Measurements from ENCODE around the gene HES3. TPM values are rescaled to one million over a fixed set of nuclear protein-coding genes. Genes with fewer than 3 reads are reported as not detected.

HES3 gene
- total RNA-seq, 4 donors from 2014 or later, result not detected

GRCh38 chr1:6225651-6226050 is 18.3 kb upstream of the HES3 start:
- H3K4me3 ChIP-seq, result no peak overlapping the region
- H3K36me3 ChIP-seq, result peaks cover 32 to 89% (median 77%) of the 10 kb centered on the region in 4 donors
- peaks cover 6 to 31% (median 8%) of the 10 kb centered on the region in 4 donors for H3K4me1 ChIP-seq
- H3K9me3 ChIP-seq, result no peaks in the 10 kb centered on the region
- WGBS, result 88% methylated on average over 8 of the region's 8 CpGs
- TF ChIP-seq POLR2A (IDR thresholded peaks at IDR 0.05; ENCODE audit: low read depth) (no peak), POLR2AphosphoS5 (IDR thresholded peaks at IDR 0.05) (no peak), CTCF (IDR thresholded peaks at IDR 0.05) (no peak), EP300 (IDR thresholded peaks at IDR 0.05) (no peak)
- H3K27me3 ChIP-seq, result no peaks in the 10 kb centered on the region
- no peak overlapping the region for H3K27ac ChIP-seq (replicated peaks in 1 of 4)
- intact Hi-C loops (cut with DNase I), result no loop called here
- no peak for DNase-seq (ENCODE audit: extremely low spot score)

- Histone ChIP-seq H3K36me3 (peaks cover 15 to 59% (median 56%) of the 10 kb centered on the region in 4 donors), H3K27ac (replicated peaks in 1 of 4) (no peak overlapping the region), H3K27me3 (peaks cover 0 to 2% (median 0%) of the 10 kb centered on the region in 4 donors), H3K4me1 (peaks cover 19 to 30% (median 24%) of the 10 kb centered on the region in 4 donors), H3K4me3 (no peak overlapping the region), H3K9me3 (no peaks in the 10 kb centered on the region)
- 36% methylated on average over 1 of the region's 1 CpG for WGBS
- TF ChIP-seq POLR2AphosphoS5 (IDR thresholded peaks at IDR 0.05) (no peak), CTCF (IDR thresholded peaks at IDR 0.05) (no peak), EP300 (IDR thresholded peaks at IDR 0.05) (no peak), POLR2A (IDR thresholded peaks at IDR 0.05; ENCODE audit: low read depth) (no peak)
- DNase-seq (ENCODE audit: extremely low spot score), result no peak
- intact Hi-C loops (cut with DNase I), result no loop called here
Observed at GRCh38 chr1:6233376-6233775, 10.6 kb upstream of the HES3 start.

DNA sequence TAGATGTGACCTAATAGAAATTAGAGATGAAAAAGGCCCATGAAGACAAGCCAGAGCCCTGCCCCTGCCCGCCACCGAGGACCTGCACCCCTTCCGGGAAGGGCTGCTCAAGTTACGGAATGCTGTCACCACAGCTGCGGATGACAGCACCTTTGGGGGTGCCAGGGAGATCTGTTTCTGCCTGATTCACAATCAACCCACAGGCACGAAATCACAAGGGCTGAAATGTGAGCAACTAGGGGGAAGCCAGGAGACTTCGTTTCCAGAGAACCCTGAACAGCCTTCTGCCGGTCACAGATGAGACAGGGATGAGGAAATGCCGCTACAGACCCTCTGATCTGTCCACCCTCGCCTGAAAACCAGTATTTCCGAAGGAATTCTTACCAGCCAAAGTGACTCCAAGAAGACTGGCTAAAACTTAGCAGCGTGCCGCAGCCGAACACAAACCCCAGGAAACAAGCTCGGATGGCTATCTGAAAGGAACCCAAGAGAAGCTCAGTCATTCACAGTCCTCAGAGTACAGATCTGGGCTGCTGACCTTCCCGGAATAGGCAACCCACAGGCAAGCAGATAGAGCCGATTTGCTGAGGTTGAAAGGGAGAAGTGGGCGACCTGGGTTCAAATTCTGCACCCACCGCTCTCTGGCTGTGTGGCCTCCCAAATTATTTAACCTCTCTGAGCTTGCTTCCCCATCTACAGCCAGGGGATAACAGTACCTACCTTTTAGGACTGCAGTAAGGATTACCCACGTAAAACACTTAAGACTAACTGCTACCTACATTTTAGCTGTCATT is 9.3 kb upstream of the HES3 start:
- Histone ChIP-seq H3K4me3 (peak overlapping the region; percentile 68 to 98 (median 86)), H3K27ac (replicated peaks in 1 of 4) (peak overlapping the region in 2 of 4 donors; percentile 57 to 73), H3K27me3 (peaks cover 0 to 14% (median 0%) of the 10 kb centered on the region in 4 donors), H3K9me3 (no peaks in the 10 kb centered on the region), H3K36me3 (peaks cover 15 to 46% (median 43%) of the 10 kb centered on the region in 4 donors), H3K4me1 (peaks cover 19 to 30% (median 24%) of the 10 kb centered on the region in 4 donors)
- no peak for TF ChIP-seq EP300 (IDR thresholded peaks at IDR 0.05)
- no peak for TF ChIP-seq POLR2A (IDR thresholded peaks at IDR 0.05; ENCODE audit: low read depth)
- TF ChIP-seq POLR2AphosphoS5 (IDR thresholded peaks at IDR 0.05), result no peak
- TF ChIP-seq CTCF (IDR thresholded peaks at IDR 0.05), result no peak
- no peak for DNase-seq (ENCODE audit: extremely low spot score)
- intact Hi-C loops (cut with DNase I), result no loop called here
- WGBS, result 52% methylated on average over 17 of the region's 20 CpGs

- peaks cover 19 to 30% (median 24%) of the 10 kb centered on the region in 4 donors for H3K4me1 ChIP-seq
- no peak for DNase-seq (ENCODE audit: extremely low spot score)
- peak overlapping the region; percentile 68 to 98 (median 86) for H3K4me3 ChIP-seq
- peaks cover 0 to 20% (median 2%) of the 10 kb centered on the region in 4 donors for H3K27me3 ChIP-seq
- TF ChIP-seq CTCF (IDR thresholded peaks at IDR 0.05), result no peak
- no peak for TF ChIP-seq EP300 (IDR thresholded peaks at IDR 0.05)
- TF ChIP-seq POLR2AphosphoS5 (IDR thresholded peaks at IDR 0.05), result no peak
- TF ChIP-seq POLR2A (IDR thresholded peaks at IDR 0.05; ENCODE audit: low read depth), result no peak
- H3K9me3 ChIP-seq, result no peaks in the 10 kb centered on the region
- intact Hi-C loops (cut with DNase I), result no loop called here
- WGBS, result 0% methylated on average over 11 of the region's 30 CpGs
- H3K36me3 ChIP-seq, result peaks cover 11 to 40% (median 37%) of the 10 kb centered on the region in 4 donors
- H3K27ac ChIP-seq (replicated peaks in 1 of 4), result peak overlapping the region; percentile 57 to 78 (median 68)
Observed at GRCh38 chr1:6235296-6235677, 8.7 kb upstream of the HES3 start.
